HCT116 (cell line): ENCODE measurements around the gene CHDH. TPM values are rescaled to one million over a fixed set of nuclear protein-coding genes. Genes with fewer than 3 reads are reported as not detected.
A peak's percentile ranks its signal among the peaks of the same experiment; 100 is the strongest.

ENCODE experiments used
- ATAC-seq: fragments of 200-7000 bp; cut with Tn5 transposase; 2 replicates; pipeline ENCODE4 v1.9.1; 2020; ENCODE audit warnings: mild to moderate bottlenecking, moderate library complexity
- BruUV-seq: library from RNA; stranded (reverse); fragments of 400-500 nt; replicated peaks from 2 replicates; lab custom pipeline; 2021; lab: Mats Ljungman, UMichigan
- CTCF ChIA-PET: fragments of 300-600 bp; sonication (Branson Sonifier 250); formaldehyde crosslinking; loops from one replicate; lab custom pipeline; 2021; ENCODE audit warnings: antibody characterized with exemption; lab: Charles Lee
- POLR2A ChIA-PET: fragments of 300-600, 350-600 bp; sonication (Branson Sonifier 250); formaldehyde crosslinking; loops from one replicate; lab custom pipeline; 2021; ENCODE audit warnings: antibody characterized with exemption; lab: Charles Lee
- RAD21 ChIA-PET, 2 experiments: fragments of 300-600 bp; sonication (Branson Sonifier 250); formaldehyde crosslinking; loops; one replicate each; lab custom pipeline; 2023; ENCODE audit warnings: low total read pairs in 2 of 2; ENCODE audit not compliant: uncharacterized antibody in 2 of 2, unreplicated experiment in 2 of 2, low non-redundant PET in 1 of 2; lab: Charles Lee
- DNase-seq: peaks from one replicate; pipeline ENCODE4 v3.0.0-alpha.2; 2010; ENCODE audit warnings: low read depth, low spot score
- H2AFZ ChIP-seq: fragments of 200-600 bp; shearing (Covaris generic), sonication (generic); 2 replicates; pipeline ENCODE4 v1.6.1; 2017; ENCODE audit warnings: low read depth, mixed run types, mixed read lengths, antibody characterized with exemption, low read length; ENCODE audit not compliant: poor library complexity, severe bottlenecking
- H3K27ac ChIP-seq: 2 replicates; pipeline ENCODE4 v1.5.1; 2012; ENCODE audit warnings: low read depth, low read length
- H3K27me3 ChIP-seq: fragments of 200-600 bp; sonication (generic); 2 replicates; pipeline ENCODE4 v1.6.1; 2016; ENCODE audit warnings: mixed run types, low read length, mixed read lengths; ENCODE audit not compliant: insufficient read depth
- H3K36me3 ChIP-seq, 2 experiments: fragments of 200-500 bp in 1 of 2; fragments of 200-600 bp in 1 of 2; sonication (Bioruptor generic) in 1 of 2; sonication (generic) in 1 of 2; 2 replicates each; pipeline versions ENCODE4 v1.5.1 to v1.6.1; 2014 to 2016; ENCODE audit warnings: low read length in 2 of 2, inconsistent platforms in 1 of 2, mixed read lengths in 1 of 2, mixed run types in 1 of 2; ENCODE audit not compliant: insufficient read depth in 2 of 2, control insufficient read depth in 1 of 2
- H3K4me1 ChIP-seq, 2 experiments: fragments of 200-600 bp in 1 of 2; sonication (generic) in 1 of 2; 2 replicates each; pipeline versions ENCODE4 v1.5.1 to v1.6.1; 2012 to 2017; ENCODE audit warnings: low read length in 2 of 2, inconsistent platforms in 1 of 2, mild to moderate bottlenecking in 1 of 2, mixed read lengths in 1 of 2, mixed run types in 1 of 2, moderate library complexity in 1 of 2; ENCODE audit not compliant: insufficient read depth in 2 of 2, control insufficient read depth in 1 of 2
- H3K4me2 ChIP-seq: fragments of 200-600 bp; sonication (generic); 2 replicates; pipeline ENCODE4 v1.6.1; 2017; ENCODE audit warnings: mixed run types, low read length, mixed read lengths
- H3K4me3 ChIP-seq, 2 experiments: fragments of 200-600 bp in 1 of 2; sonication (generic) in 1 of 2; replicated peaks in 1 of 2; 2 replicates each; pipeline ENCODE4 v1.5.1; 2011 to 2016; ENCODE audit warnings: low read length in 2 of 2, control low read depth in 1 of 2, low read depth in 1 of 2, mild to moderate bottlenecking in 1 of 2, mixed read lengths in 1 of 2, mixed run types in 1 of 2
- H3K79me2 ChIP-seq: fragments of 200-600 bp; sonication (generic); 2 replicates; pipeline ENCODE4 v1.6.1; 2017; ENCODE audit warnings: mild to moderate bottlenecking, mixed run types, low read length, moderate library complexity, mixed read lengths; ENCODE audit not compliant: insufficient read depth
- H3K9ac ChIP-seq: fragments of 200-600 bp; sonication (generic); 2 replicates; pipeline ENCODE4 v1.6.1; 2016; ENCODE audit warnings: low read length, mixed read lengths
- H3K9me2 ChIP-seq: fragments of 200-600 bp; sonication (generic), shearing (Covaris generic); 2 replicates; pipeline ENCODE4 v1.6.1; 2017; ENCODE audit warnings: mixed run types, mild to moderate bottlenecking, moderate library complexity; ENCODE audit not compliant: insufficient read depth
- H3K9me3 ChIP-seq, 2 experiments: fragments of 200-500 bp in 1 of 2; fragments of 200-600 bp in 1 of 2; sonication (Bioruptor generic) in 1 of 2; sonication (generic) in 1 of 2; 2 replicates each; pipeline ENCODE4 v1.6.1; 2014 to 2017; ENCODE audit warnings: low read length in 2 of 2, mixed read lengths in 2 of 2, inconsistent platforms in 1 of 2, low read depth in 1 of 2, mild to moderate bottlenecking in 1 of 2, mixed run types in 1 of 2, moderate library complexity in 1 of 2; ENCODE audit not compliant: control insufficient read depth in 1 of 2, insufficient read depth in 1 of 2
- H4K20me1 ChIP-seq: fragments of 200-600 bp; sonication (generic), shearing (Covaris generic); 2 replicates; pipeline ENCODE4 v1.6.1; 2017; ENCODE audit warnings: mixed run types, mild to moderate bottlenecking, moderate library complexity; ENCODE audit not compliant: insufficient read depth
- CBX3 ChIP-seq: IDR thresholded peaks from 2 replicates; pipeline ENCODE4 v1.6.1; 2012; ENCODE audit warnings: low read depth
- CEBPB ChIP-seq: IDR thresholded peaks from 2 replicates; pipeline ENCODE4 v1.6.1; 2012; ENCODE audit warnings: low read depth
- CTCF ChIP-seq, 3 experiments: fragments of 200-600 bp in 1 of 3; sonication (generic) in 1 of 3; IDR thresholded peaks in 2 of 3; conservative IDR thresholded peaks in 1 of 3; 2 replicates each; pipeline ENCODE4 v1.5.1; 2012 to 2017; ENCODE audit warnings: low read depth in 2 of 3, low read length in 2 of 3, antibody characterized with exemption in 1 of 3, borderline replicate concordance in 1 of 3, control low read depth in 1 of 3, mild to moderate bottlenecking in 1 of 3, mixed read lengths in 1 of 3, mixed run types in 1 of 3, moderate library complexity in 1 of 3; ENCODE audit not compliant: insufficient read depth in 1 of 3
- EGR1 ChIP-seq: IDR thresholded peaks from 2 replicates; pipeline ENCODE4 v1.6.1; 2012; ENCODE audit warnings: low read depth
- ELF1 ChIP-seq: IDR thresholded peaks from 2 replicates; pipeline ENCODE4 v1.6.1; 2012; ENCODE audit warnings: low read depth, borderline replicate concordance
- EZH2 ChIP-seq: fragments of 200-600 bp; sonication (generic); IDR thresholded peaks from 2 replicates; pipeline ENCODE4 v1.6.1; 2017; ENCODE audit warnings: antibody characterized with exemption, mixed run types
- FOSL1 ChIP-seq: IDR thresholded peaks from 2 replicates; pipeline ENCODE4 v1.6.1; 2012; ENCODE audit warnings: low read depth
- MAX ChIP-seq: IDR thresholded peaks from 2 replicates; pipeline ENCODE4 v1.6.1; 2012
- POLR2AphosphoS5 ChIP-seq: IDR thresholded peaks from 2 replicates; pipeline ENCODE4 v1.6.1; 2011; ENCODE audit warnings: mild to moderate bottlenecking, low read depth, low read length, moderate library complexity
- RAD21 ChIP-seq: IDR thresholded peaks from 2 replicates; pipeline ENCODE4 v1.6.1; 2012; ENCODE audit warnings: low read depth, mild to moderate bottlenecking
- SIN3A ChIP-seq: IDR thresholded peaks from 2 replicates; pipeline ENCODE4 v1.6.1; 2012; ENCODE audit warnings: low read depth
- SP1 ChIP-seq: IDR thresholded peaks from 2 replicates; pipeline ENCODE4 v1.6.1; 2012; ENCODE audit warnings: low read depth
- TCF7L2 ChIP-seq: IDR thresholded peaks from 2 replicates; pipeline ENCODE4 v1.7.0; 2011; ENCODE audit warnings: borderline replicate concordance, inconsistent platforms; ENCODE audit not compliant: insufficient read depth, insufficient read length; ENCODE audit errors: extremely low read depth
- YY1 ChIP-seq: IDR thresholded peaks from 2 replicates; pipeline ENCODE4 v1.6.1; 2011; ENCODE audit warnings: low read length, low read depth, moderate library complexity, mild to moderate bottlenecking; ENCODE audit not compliant: insufficient replicate concordance; ENCODE audit errors: extremely low read depth
- ZBTB33 ChIP-seq: IDR thresholded peaks from 2 replicates; pipeline ENCODE4 v1.6.1; 2011; ENCODE audit warnings: mild to moderate bottlenecking, low read length, moderate library complexity; ENCODE audit not compliant: insufficient replicate concordance; ENCODE audit errors: extremely low read depth
- ZFX ChIP-seq: fragments of 450-650 bp; IDR thresholded peaks from 2 replicates; pipeline ENCODE4 v1.6.1; 2017
- ZNF274 ChIP-seq: fragments of 200-500 bp; sonication (Bioruptor generic); IDR thresholded peaks from 2 replicates; pipeline ENCODE4 v1.6.1; 2014; ENCODE audit warnings: mild to moderate bottlenecking, low read depth, low read length, inconsistent platforms
- intact Hi-C: fragments of 100-400 bp; cut with micrococcal nuclease; formaldehyde crosslinking; loops from 2 replicates; pipeline ENCODE4 v1.10.0; 2022
- total RNA-seq: library from RNA; stranded (reverse); gene quantifications from one replicate; pipeline ENCODE4 v1.2.1, GENCODE V29; 2021; ENCODE audit not compliant: unreplicated experiment

Gene CHDH
- total RNA-seq, 1 experiment from 2014 or later, result 10.8 TPM

GRCh38 chr3:53846851-53847155, 584 bp upstream of the CHDH start:
- BruUV-seq, result TSS peak; percentile 63
- H3K4me1 ChIP-seq, result peaks cover 39 to 48% of the 10 kb centered on the region in 2 experiments
- TF ChIP-seq CEBPB (no peak), EGR1 (no peak), SIN3A (no peak), FOSL1 (no peak), CBX3 (no peak), CTCF (IDR thresholded peaks at IDR 0.05 in 2 of 3, conservative IDR thresholded peaks at IDR 0.05 in 1 of 3; ENCODE audit: borderline replicate concordance in 1 of 3, insufficient read depth in 1 of 3, low read depth in 2 of 3, low read length in 2 of 3) (no peak), EZH2 (no peak), MAX (no peak), YY1 (no peak), POLR2AphosphoS5 (no peak), TCF7L2 (no peak), RAD21 (no peak), ZBTB33 (no peak), ELF1 (no peak), SP1 (no peak), ZFX (no peak), ZNF274 (no peak)
- no peak for DNase-seq
- H3K9ac ChIP-seq, result peak overlapping the region; percentile 83
- peaks cover 6% of the 10 kb centered on the region; the same call in 1 of the 2 replicates for H3K79me2 ChIP-seq
- ChIA-PET RAD21 (no interaction called here), CTCF (interaction anchor here (1.4 kb wide), 1 partner anchor 12 kb away, joined by 3 read pairs; no protein-coding TSS in a partner anchor), POLR2A (interaction anchor here (0.8 kb wide), 1 partner anchor 113 kb away, joined by 3 read pairs; no protein-coding TSS in a partner anchor)
- H3K4me2 ChIP-seq, result peak overlapping the region; percentile 87
- intact Hi-C loops, result no loop called here
- H4K20me1 ChIP-seq, result no peaks in the 10 kb centered on the region
- peak overlapping the region; percentile 45 to 72 for H3K4me3 ChIP-seq
- H3K27me3 ChIP-seq, result no peaks in the 10 kb centered on the region
- no peaks in the 10 kb centered on the region for H3K9me2 ChIP-seq
- H3K27ac ChIP-seq, result peak overlapping the region; percentile 83; the same call in 1 of the 2 replicates
- no peak for ATAC-seq
- peak overlapping the region; percentile 32 for H2AFZ ChIP-seq
- no peaks in the 10 kb centered on the region for H3K36me3 ChIP-seq
- H3K9me3 ChIP-seq, result no peaks in the 10 kb centered on the region
